ENCODE results near the gene SYT1. TPM values are rescaled to one million over a fixed set of nuclear protein-coding genes. Genes with fewer than 3 reads are reported as not detected.

Gene SYT1
- total RNA-seq, 5 donors from 2014 or later (not counting 1 experiment from before 2014, with no cell fraction given), result 0.09 TPM; not detected in 3

GRCh38 chr12:79439175-79439825 lies 574.7 kb downstream of the SYT1 start:
- no peak for DNase-seq
- no peak overlapping the region for H3K27ac ChIP-seq (ENCODE audit: low read length)
- H3K36me3 ChIP-seq (ENCODE audit: control insufficient read depth in 2 of 2, extremely low read depth in 1 of 2, insufficient read depth in 1 of 2, low read length in 1 of 2), result no peaks in the 10 kb centered on the region
- no peak overlapping the region for H3K4me3 ChIP-seq (ENCODE audit: control insufficient read depth in 1 of 2, extremely low read depth in 1 of 2, low read length in 1 of 2)
- Mint-ChIP-seq H3K4me1 (no peaks in the 10 kb centered on the region), H3K4me3 (no peak overlapping the region), H3K36me3 (no peaks in the 10 kb centered on the region), H3K9me3 (no peaks in the 10 kb centered on the region), H3K27me3 (no peaks in the 10 kb centered on the region), H3K27ac (no peak overlapping the region)
- ChIA-PET POLR2A (no interaction called here), CTCF (no interaction called here)
- no CpG with 5 or more reads among the region's 3 CpGs for WGBS (ENCODE audit: insufficient coverage)
- H3K4me1 ChIP-seq (ENCODE audit: control insufficient read depth in 1 of 2, extremely low read depth in 1 of 2, insufficient read depth in 2 of 2, low read length in 2 of 2), result no peaks in the 10 kb centered on the region
- no peaks in the 10 kb centered on the region for H3K27me3 ChIP-seq (replicated peaks in 1 of 2; ENCODE audit: control insufficient read depth in 2 of 2, extremely low read depth in 1 of 2, insufficient read depth in 2 of 2, low read length in 1 of 2)
- ATAC-seq (replicated peaks in 1 of 4), result no peak
- no peaks in the 10 kb centered on the region for H3K9me3 ChIP-seq

GRCh38 chr12:79441534-79441933 lies 577.0 kb downstream of the SYT1 start:
- Mint-ChIP-seq H3K27me3 (no peaks in the 10 kb centered on the region), H3K4me3 (no peak overlapping the region), H3K27ac (no peak overlapping the region), H3K9me3 (no peaks in the 10 kb centered on the region), H3K4me1 (no peaks in the 10 kb centered on the region), H3K36me3 (no peaks in the 10 kb centered on the region)
- Histone ChIP-seq H3K4me1 (ENCODE audit: control insufficient read depth in 1 of 2, extremely low read depth in 1 of 2, insufficient read depth in 2 of 2, low read length in 2 of 2) (no peaks in the 10 kb centered on the region), H3K36me3 (ENCODE audit: control insufficient read depth in 2 of 2, extremely low read depth in 1 of 2, insufficient read depth in 1 of 2, low read length in 1 of 2) (no peaks in the 10 kb centered on the region), H3K27ac (ENCODE audit: low read length) (no peak overlapping the region), H3K9me3 (no peaks in the 10 kb centered on the region), H3K27me3 (replicated peaks in 1 of 2; ENCODE audit: control insufficient read depth in 2 of 2, extremely low read depth in 1 of 2, insufficient read depth in 2 of 2, low read length in 1 of 2) (no peaks in the 10 kb centered on the region), H3K4me3 (ENCODE audit: control insufficient read depth in 1 of 2, extremely low read depth in 1 of 2, low read length in 1 of 2) (no peak overlapping the region)
- DNase-seq, result no peak
- ChIA-PET POLR2A (no interaction called here), CTCF (no interaction called here)
- WGBS (ENCODE audit: insufficient coverage), result 100% methylated on average over 2 of the region's 4 CpGs
- ATAC-seq (replicated peaks in 1 of 4), result no peak

GRCh38 chr12:79442396-79442795 lies 577.8 kb downstream of the SYT1 start:
- Histone ChIP-seq H3K9me3 (no peaks in the 10 kb centered on the region), H3K36me3 (ENCODE audit: control insufficient read depth in 2 of 2, extremely low read depth in 1 of 2, insufficient read depth in 1 of 2, low read length in 1 of 2) (no peaks in the 10 kb centered on the region), H3K4me1 (ENCODE audit: control insufficient read depth in 1 of 2, extremely low read depth in 1 of 2, insufficient read depth in 2 of 2, low read length in 2 of 2) (no peaks in the 10 kb centered on the region), H3K4me3 (ENCODE audit: control insufficient read depth in 1 of 2, extremely low read depth in 1 of 2, low read length in 1 of 2) (no peak overlapping the region), H3K27ac (ENCODE audit: low read length) (no peak overlapping the region), H3K27me3 (replicated peaks in 1 of 2; ENCODE audit: control insufficient read depth in 2 of 2, extremely low read depth in 1 of 2, insufficient read depth in 2 of 2, low read length in 1 of 2) (no peaks in the 10 kb centered on the region)
- CTCF ChIA-PET, result no interaction called here
- Mint-ChIP-seq H3K36me3 (no peaks in the 10 kb centered on the region), H3K4me1 (no peaks in the 10 kb centered on the region), H3K4me3 (no peak overlapping the region), H3K27ac (no peak overlapping the region), H3K27me3 (peaks cover 0 to 2% of the 10 kb centered on the region in 2 donors), H3K9me3 (no peaks in the 10 kb centered on the region)
- ATAC-seq (replicated peaks in 1 of 4) (no peak), DNase-seq (no peak)
- POLR2A ChIA-PET, result no interaction called here

- no peak for ATAC-seq (replicated peaks in 1 of 4)
- H3K27ac ChIP-seq (ENCODE audit: low read length), result no peak overlapping the region
- H3K4me3 ChIP-seq (ENCODE audit: control insufficient read depth in 1 of 2, extremely low read depth in 1 of 2, low read length in 1 of 2), result no peak overlapping the region
- H3K27ac Mint-ChIP-seq, result no peak overlapping the region
- no peaks in the 10 kb centered on the region for H3K27me3 ChIP-seq (replicated peaks in 1 of 2; ENCODE audit: control insufficient read depth in 2 of 2, extremely low read depth in 1 of 2, insufficient read depth in 2 of 2, low read length in 1 of 2)
- no peaks in the 10 kb centered on the region for H3K9me3 Mint-ChIP-seq
- H3K4me3 Mint-ChIP-seq, result no peak overlapping the region
- H3K9me3 ChIP-seq, result no peaks in the 10 kb centered on the region
- no peak for DNase-seq
- CTCF ChIA-PET, result no interaction called here
- peaks cover 0 to 4% of the 10 kb centered on the region in 2 donors for H3K27me3 Mint-ChIP-seq
- H3K4me1 ChIP-seq (ENCODE audit: control insufficient read depth in 1 of 2, extremely low read depth in 1 of 2, insufficient read depth in 2 of 2, low read length in 2 of 2), result no peaks in the 10 kb centered on the region
- H3K4me1 Mint-ChIP-seq, result no peaks in the 10 kb centered on the region
- H3K36me3 Mint-ChIP-seq, result no peaks in the 10 kb centered on the region
- no peaks in the 10 kb centered on the region for H3K36me3 ChIP-seq (ENCODE audit: control insufficient read depth in 2 of 2, extremely low read depth in 1 of 2, insufficient read depth in 1 of 2, low read length in 1 of 2)
- POLR2A ChIA-PET, result no interaction called here
Measured at GRCh38 chr12:79444089-79444488, 579.5 kb downstream of the SYT1 start.

- ChIA-PET POLR2A (no interaction called here), CTCF (no interaction called here)
- H3K27ac Mint-ChIP-seq, result no peak overlapping the region
- H3K27ac ChIP-seq (ENCODE audit: low read length), result no peak overlapping the region
- no peaks in the 10 kb centered on the region for H3K9me3 ChIP-seq
- no peaks in the 10 kb centered on the region for H3K4me1 Mint-ChIP-seq
- WGBS (ENCODE audit: insufficient coverage), result 95% methylated on average over 6 of the region's 11 CpGs
- no peaks in the 10 kb centered on the region for H3K9me3 Mint-ChIP-seq
- no peaks in the 10 kb centered on the region for H3K36me3 Mint-ChIP-seq
- no peaks in the 10 kb centered on the region for H3K36me3 ChIP-seq (ENCODE audit: control insufficient read depth in 2 of 2, extremely low read depth in 1 of 2, insufficient read depth in 1 of 2, low read length in 1 of 2)
- no peaks in the 10 kb centered on the region for H3K27me3 ChIP-seq (replicated peaks in 1 of 2; ENCODE audit: control insufficient read depth in 2 of 2, extremely low read depth in 1 of 2, insufficient read depth in 2 of 2, low read length in 1 of 2)
- peaks cover 0 to 4% of the 10 kb centered on the region in 2 donors for H3K27me3 Mint-ChIP-seq
- ATAC-seq (replicated peaks in 1 of 4), result no peak
- no peak for DNase-seq
- H3K4me1 ChIP-seq (ENCODE audit: control insufficient read depth in 1 of 2, extremely low read depth in 1 of 2, insufficient read depth in 2 of 2, low read length in 2 of 2), result no peaks in the 10 kb centered on the region
- no peak overlapping the region for H3K4me3 ChIP-seq (ENCODE audit: control insufficient read depth in 1 of 2, extremely low read depth in 1 of 2, low read length in 1 of 2)
- no peak overlapping the region for H3K4me3 Mint-ChIP-seq
Measured at GRCh38 chr12:79448816-79449215, 584.2 kb downstream of the SYT1 start.

GRCh38 chr12:79451365-79451764 lies 586.8 kb downstream of the SYT1 start:
- Mint-ChIP-seq H3K36me3 (no peaks in the 10 kb centered on the region), H3K27me3 (peaks cover 0 to 4% of the 10 kb centered on the region in 2 donors), H3K4me3 (no peak overlapping the region), H3K4me1 (no peaks in the 10 kb centered on the region), H3K27ac (no peak overlapping the region), H3K9me3 (no peaks in the 10 kb centered on the region)
- ATAC-seq (replicated peaks in 1 of 4), result no peak
- POLR2A ChIA-PET, result no interaction called here
- Histone ChIP-seq H3K27me3 (replicated peaks in 1 of 2; ENCODE audit: control insufficient read depth in 2 of 2, extremely low read depth in 1 of 2, insufficient read depth in 2 of 2, low read length in 1 of 2) (no peaks in the 10 kb centered on the region), H3K27ac (ENCODE audit: low read length) (no peak overlapping the region), H3K4me1 (ENCODE audit: control insufficient read depth in 1 of 2, extremely low read depth in 1 of 2, insufficient read depth in 2 of 2, low read length in 2 of 2) (no peaks in the 10 kb centered on the region), H3K9me3 (no peaks in the 10 kb centered on the region), H3K36me3 (ENCODE audit: control insufficient read depth in 2 of 2, extremely low read depth in 1 of 2, insufficient read depth in 1 of 2, low read length in 1 of 2) (no peaks in the 10 kb centered on the region), H3K4me3 (ENCODE audit: control insufficient read depth in 1 of 2, extremely low read depth in 1 of 2, low read length in 1 of 2) (no peak overlapping the region)
- CTCF ChIA-PET, result no interaction called here
- no peak for DNase-seq

- Mint-ChIP-seq H3K36me3 (no peaks in the 10 kb centered on the region), H3K27ac (no peak overlapping the region), H3K4me3 (no peak overlapping the region), H3K4me1 (no peaks in the 10 kb centered on the region), H3K9me3 (no peaks in the 10 kb centered on the region), H3K27me3 (peaks cover 0 to 4% of the 10 kb centered on the region in 2 donors)
- DNase-seq (no peak), ATAC-seq (replicated peaks in 1 of 4) (no peak)
- Histone ChIP-seq H3K9me3 (no peaks in the 10 kb centered on the region), H3K36me3 (ENCODE audit: control insufficient read depth in 2 of 2, extremely low read depth in 1 of 2, insufficient read depth in 1 of 2, low read length in 1 of 2) (no peaks in the 10 kb centered on the region), H3K4me1 (ENCODE audit: control insufficient read depth in 1 of 2, extremely low read depth in 1 of 2, insufficient read depth in 2 of 2, low read length in 2 of 2) (no peaks in the 10 kb centered on the region), H3K27ac (ENCODE audit: low read length) (no peak overlapping the region), H3K4me3 (ENCODE audit: control insufficient read depth in 1 of 2, extremely low read depth in 1 of 2, low read length in 1 of 2) (no peak overlapping the region), H3K27me3 (replicated peaks in 1 of 2; ENCODE audit: control insufficient read depth in 2 of 2, extremely low read depth in 1 of 2, insufficient read depth in 2 of 2, low read length in 1 of 2) (no peaks in the 10 kb centered on the region)
- ChIA-PET POLR2A (no interaction called here), CTCF (no interaction called here)
- 88% methylated on average over 6 of the region's 6 CpGs for WGBS (ENCODE audit: insufficient coverage)
Measured at GRCh38 chr12:79451978-79452377, 587.4 kb downstream of the SYT1 start.
